AG08396 (cell line): ENCODE measurements around the gene MMEL1.

Source experiments
- DNase-seq: peaks from one replicate; pipeline ENCODE4 v3.0.0; 2012; ENCODE audit warnings: low spot score, mixed read lengths

Gene MMEL1

GRCh38 chr1:2642131-2642559, 9.3 kb upstream of the MMEL1 start:
- no peak for DNase-seq

- DNase-seq, result no peak
These were observed 8.7 kb upstream of the MMEL1 start for GRCh38 chr1:2641381-2642130.

GRCh38 chr1:2640626-2641025, 7.8 kb upstream of the MMEL1 start:
- DNase-seq, result no peak

- DNase-seq, result no peak
These were observed 7.0 kb upstream of the MMEL1 start for GRCh38 chr1:2639607-2640521.

GRCh38 chr1:2639203-2639602, 6.4 kb upstream of the MMEL1 start:
- no peak for DNase-seq

GRCh38 chr1:2638466-2639115, 5.8 kb upstream of the MMEL1 start:
- no peak for DNase-seq

- no peak for DNase-seq
These were observed 4.8 kb upstream of the MMEL1 start for GRCh38 chr1:2637442-2638145.

- no peak for DNase-seq
These were observed 3.9 kb upstream of the MMEL1 start for GRCh38 chr1:2636733-2637132.

- DNase-seq, result no peak
These were observed 2.7 kb upstream of the MMEL1 start for GRCh38 chr1:2635361-2636010.

GRCh38 chr1:2633936-2634491, 1.2 kb upstream of the MMEL1 start:
- no peak for DNase-seq

GRCh38 chr1:2633366-2633935, 635 bp upstream of the MMEL1 start:
- no peak for DNase-seq

- DNase-seq, result no peak
These were observed 775 bp downstream of the MMEL1 start for GRCh38 chr1:2632051-2632430.

- no peak for DNase-seq
These were observed 1.4 kb downstream of the MMEL1 start for GRCh38 chr1:2631136-2632050.

- DNase-seq, result no peak
These were observed 2.2 kb downstream of the MMEL1 start for GRCh38 chr1:2630498-2631135.

- no peak for DNase-seq
These were observed 3.0 kb downstream of the MMEL1 start for GRCh38 chr1:2629627-2630497.

- no peak for DNase-seq
These were observed 3.7 kb downstream of the MMEL1 start for GRCh38 chr1:2628933-2629626.

- DNase-seq, result no peak
These were observed 4.5 kb downstream of the MMEL1 start for GRCh38 chr1:2628191-2628932.
